ENCODE measurements around the gene CPNE9. TPM values are rescaled to one million over a fixed set of nuclear protein-coding genes. Genes with fewer than 3 reads are reported as not detected.

The CPNE9 gene
- total RNA-seq, 4 donors from 2014 or later, result 0.49 to 3.4 (median 2.1) TPM

GRCh38 chr3:9721015-9721699 is 17.5 kb downstream of the CPNE9 start:
- no peak for DNase-seq (ENCODE audit: low spot score in 2 of 2)
- no peak for TF ChIP-seq CTCF (IDR thresholded peaks at IDR 0.05)
- no peak for TF ChIP-seq POLR2AphosphoS5 (IDR thresholded peaks at IDR 0.05)
- no peak for TF ChIP-seq EP300 (IDR thresholded peaks at IDR 0.05)
- TF ChIP-seq POLR2A (IDR thresholded peaks at IDR 0.05), result no peak
- 42% methylated on average over 7 of the region's 7 CpGs for WGBS

GRCh38 chr3:9721700-9722060 is 18.0 kb downstream of the CPNE9 start:
- no peak for DNase-seq (ENCODE audit: low spot score in 2 of 2)
- Histone ChIP-seq H3K27me3 (no peaks in the 10 kb centered on the region), H3K4me3 (no peak overlapping the region), H3K9me3 (no peaks in the 10 kb centered on the region), H3K4me1 (no peaks in the 10 kb centered on the region), H3K27ac (no peak overlapping the region), H3K36me3 (no peaks in the 10 kb centered on the region)
- 93% methylated on average over 2 of the region's 2 CpGs for WGBS
- no peak for TF ChIP-seq POLR2A (IDR thresholded peaks at IDR 0.05)
- TF ChIP-seq CTCF (IDR thresholded peaks at IDR 0.05), result no peak
- no peak for TF ChIP-seq POLR2AphosphoS5 (IDR thresholded peaks at IDR 0.05)
- no peak for TF ChIP-seq EP300 (IDR thresholded peaks at IDR 0.05)

More at GRCh38 chr3:9721015-9721699, 17.5 kb downstream of the CPNE9 start:
- no peaks in the 10 kb centered on the region for H3K36me3 ChIP-seq
- H3K4me1 ChIP-seq, result peaks cover 1% of the 10 kb centered on the region
- H3K9me3 ChIP-seq, result no peaks in the 10 kb centered on the region
- no peak overlapping the region for H3K4me3 ChIP-seq
- no peaks in the 10 kb centered on the region for H3K27me3 ChIP-seq
- H3K27ac ChIP-seq, result no peak overlapping the region

GRCh38 chr3:9725775-9726515 is 22.3 kb downstream of the CPNE9 start:
- Histone ChIP-seq H3K36me3 (no peaks in the 10 kb centered on the region), H3K4me1 (peaks cover 8% of the 10 kb centered on the region), H3K27me3 (no peaks in the 10 kb centered on the region), H3K27ac (no peak overlapping the region), H3K9me3 (no peaks in the 10 kb centered on the region), H3K4me3 (no peak overlapping the region)
- DNase-seq (ENCODE audit: low spot score in 2 of 2), result no peak
- TF ChIP-seq POLR2A (IDR thresholded peaks at IDR 0.05) (no peak), CTCF (IDR thresholded peaks at IDR 0.05) (no peak), EP300 (IDR thresholded peaks at IDR 0.05) (no peak), POLR2AphosphoS5 (IDR thresholded peaks at IDR 0.05) (no peak)
- 87% methylated on average over 4 of the region's 4 CpGs for WGBS

- WGBS, result 16% methylated on average over 11 of the region's 11 CpGs
- DNase-seq (ENCODE audit: low spot score in 2 of 2), result no peak
- Histone ChIP-seq H3K27ac (no peak overlapping the region), H3K4me3 (no peak overlapping the region), H3K4me1 (peaks cover 8% of the 10 kb centered on the region), H3K36me3 (no peaks in the 10 kb centered on the region), H3K27me3 (no peaks in the 10 kb centered on the region), H3K9me3 (no peaks in the 10 kb centered on the region)
- no peak for TF ChIP-seq POLR2A (IDR thresholded peaks at IDR 0.05)
- TF ChIP-seq CTCF (IDR thresholded peaks at IDR 0.05), result no peak
Measured at GRCh38 chr3:9727041-9727595, 23.5 kb downstream of the CPNE9 start.

- H3K27me3 ChIP-seq, result no peaks in the 10 kb centered on the region
- no peak for DNase-seq (ENCODE audit: low spot score in 2 of 2)
- no peak overlapping the region for H3K27ac ChIP-seq
- H3K4me3 ChIP-seq, result no peak overlapping the region
- WGBS, result 86% methylated on average over 2 of the region's 2 CpGs
- H3K36me3 ChIP-seq, result no peaks in the 10 kb centered on the region
- peaks cover 14% of the 10 kb centered on the region for H3K4me1 ChIP-seq
- TF ChIP-seq POLR2A (IDR thresholded peaks at IDR 0.05), result no peak
- no peak for TF ChIP-seq EP300 (IDR thresholded peaks at IDR 0.05)
- no peak for TF ChIP-seq POLR2AphosphoS5 (IDR thresholded peaks at IDR 0.05)
- no peak for TF ChIP-seq CTCF (IDR thresholded peaks at IDR 0.05)
- H3K9me3 ChIP-seq, result no peaks in the 10 kb centered on the region
Measured at GRCh38 chr3:9727743-9728142, 24.1 kb downstream of the CPNE9 start.
